ENCODE measurements around the gene FOXN1.
A peak's percentile ranks its signal among the peaks of the same experiment; 100 is the strongest.

The FOXN1 gene

GRCh38 chr17:28576758-28577465, 70.8 kb downstream of the FOXN1 start, which contains the start of gene ALDOC:
ALDOC (minus strand) TSS chr17:28576895; CDS start chr17:28575532, 1,363 bp downstream.
- peak; percentile 82 for DNase-seq

GRCh38 chr17:28577466-28577824, 71.3 kb downstream of the FOXN1 start:
- no peak for DNase-seq

GRCh38 chr17:28578246-28579195, 72.4 kb downstream of the FOXN1 start:
- DNase-seq = no peak

GRCh38 chr17:28579526-28579925, 73.4 kb downstream of the FOXN1 start:
- DNase-seq = no peak

GRCh38 chr17:28580959-28581358, 74.8 kb downstream of the FOXN1 start:
- DNase-seq = no peak

GRCh38 chr17:28582513-28582912, 76.4 kb downstream of the FOXN1 start:
- no peak for DNase-seq

- no peak for DNase-seq
Measured at GRCh38 chr17:28584434-28584833, 78.3 kb downstream of the FOXN1 start.

GRCh38 chr17:28585851-28586250, 79.7 kb downstream of the FOXN1 start:
- DNase-seq = no peak
